HepG2 (cell line): Measurements from ENCODE around the gene FFAR1. TPM values are rescaled to one million over a fixed set of nuclear protein-coding genes. Genes with fewer than 3 reads are reported as not detected.

Experiments used
- AHDC1 ChIP-seq: sonication (generic); formaldehyde crosslinking; IDR thresholded peaks from 2 replicates; pipeline ENCODE4 v1.5.1; 2020; ENCODE audit warnings: mild to moderate bottlenecking, missing genetic modification reagents, borderline replicate concordance
- BRF2 ChIP-seq: sonication (generic); formaldehyde crosslinking; IDR thresholded peaks from 2 replicates; pipeline ENCODE4 v1.8.1; 2022; ENCODE audit warnings: mild to moderate bottlenecking, missing genetic modification reagents
- CEBPB ChIP-seq: IDR thresholded peaks from 2 replicates; pipeline ENCODE4 v1.6.1; 2011; ENCODE audit warnings: low read depth, low read length, improper control_type of control experiment, borderline replicate concordance
- CEBPG ChIP-seq: IDR thresholded peaks from 2 replicates; pipeline ENCODE4 v1.6.1; 2016
- ELF3 ChIP-seq: IDR thresholded peaks from 2 replicates; pipeline ENCODE4 v1.6.1; 2016; ENCODE audit warnings: missing genetic modification reagents, missing compliant biosample characterization
- PPARG ChIP-seq: conservative IDR thresholded peaks from 2 replicates; pipeline ENCODE4 v1.6.1; 2016; ENCODE audit warnings: missing biosample characterization, missing genetic modification reagents
- SALL2 ChIP-seq: sonication (generic); formaldehyde crosslinking; IDR thresholded peaks from 2 replicates; pipeline ENCODE4 v1.8.1; 2023; ENCODE audit warnings: mild to moderate bottlenecking, missing genetic modification reagents, inconsistent platforms
- SMYD3 ChIP-seq: sonication (generic); formaldehyde crosslinking; IDR thresholded peaks from 2 replicates; pipeline ENCODE4 v1.8.1; 2023; ENCODE audit warnings: mild to moderate bottlenecking, missing genetic modification reagents
- THAP9 ChIP-seq: sonication (generic); formaldehyde crosslinking; IDR thresholded peaks from 2 replicates; pipeline ENCODE4; 2020; ENCODE audit warnings: missing genetic modification reagents, mild to moderate bottlenecking, borderline replicate concordance
- YY1 ChIP-seq: IDR thresholded peaks from 2 replicates; pipeline ENCODE4 v1.6.1; 2011; ENCODE audit warnings: low read length, low read depth, moderate library complexity, mild to moderate bottlenecking; ENCODE audit not compliant: insufficient read depth, insufficient replicate concordance
- ZBTB33 ChIP-seq: sonication (generic); formaldehyde crosslinking; IDR thresholded peaks from 2 replicates; pipeline ENCODE4 v1.4.0; 2020; ENCODE audit warnings: missing genetic modification reagents
- ZNF430 ChIP-seq: sonication (generic); formaldehyde crosslinking; IDR thresholded peaks from 2 replicates; pipeline ENCODE4 v1.9.0; 2021; ENCODE audit warnings: mild to moderate bottlenecking, missing genetic modification reagents
- ZNF670 ChIP-seq: sonication (generic); formaldehyde crosslinking; IDR thresholded peaks from 2 replicates; pipeline ENCODE4 v1.8.0; 2022; ENCODE audit warnings: mild to moderate bottlenecking, missing genetic modification reagents, borderline replicate concordance
- ZNF777 ChIP-seq: sonication (generic); formaldehyde crosslinking; IDR thresholded peaks from 2 replicates; pipeline ENCODE4 v1.4.0; 2020; ENCODE audit warnings: missing genetic modification reagents
- polyA plus RNA-seq, 8 experiments: library from polyadenylated mRNA; depleted of rRNA in 3 of 8; stranded (reverse) in 7 of 8; unstranded in 1 of 8; fragments of >200 nt; fragmentation: Illumina TruSeq in 4 of 8; extraction: Trizol in 4 of 8; gene quantifications; 2 replicates each; pipeline versions ENCODE4 v1.2.1 to v1.2.3, GENCODE V29; 2011 to 2016; ENCODE audit warnings: low read depth in 4 of 8, missing spikeins in 1 of 8, mixed read lengths in 1 of 8; ENCODE audit not compliant: insufficient read depth in 1 of 8
- total RNA-seq, 5 experiments: library from RNA; depleted of rRNA; stranded (reverse); fragments of >200 nt; fragmentation: Illumina TruSeq; extraction: Trizol; gene quantifications; 2 replicates each; pipeline ENCODE4 v1.2.3, GENCODE V29; 2016; ENCODE audit warnings: low read depth in 1 of 5
- TF ChIP-seq, protein P1 (sequence below): sonication (generic); formaldehyde crosslinking; IDR thresholded peaks from 2 replicates; pipeline ENCODE4 v1.4.0; 2020; ENCODE audit warnings: missing genetic modification reagents

FFAR1 gene
- total and polyA plus RNA-seq, 2 of the 13 experiments (the other 11 are each of a cell fraction or from before 2014, with no cell fraction given): not detected

GRCh38 chr19:35377656-35378055 is 30.0 kb downstream of the FFAR1 start (continued):
- peak; percentile 72 for TF ChIP-seq CEBPG (CRISPR knock-in tag)
- no peak for TF ChIP-seq ZNF670 (CRISPR knock-in tag)
- TF ChIP-seq YY1: no peak
- TF ChIP-seq ZBTB33 (CRISPR knock-in tag): 0 out of 2 replicates have a peak, but pooled peaks have one; percentile 31
- TF ChIP-seq ZNF777 (CRISPR knock-in tag): no peak
- 0 out of 2 replicates have a peak, but pooled peaks have one; percentile 15 for TF ChIP-seq AHDC1 (CRISPR knock-in tag)
- TF ChIP-seq, protein P1, sequence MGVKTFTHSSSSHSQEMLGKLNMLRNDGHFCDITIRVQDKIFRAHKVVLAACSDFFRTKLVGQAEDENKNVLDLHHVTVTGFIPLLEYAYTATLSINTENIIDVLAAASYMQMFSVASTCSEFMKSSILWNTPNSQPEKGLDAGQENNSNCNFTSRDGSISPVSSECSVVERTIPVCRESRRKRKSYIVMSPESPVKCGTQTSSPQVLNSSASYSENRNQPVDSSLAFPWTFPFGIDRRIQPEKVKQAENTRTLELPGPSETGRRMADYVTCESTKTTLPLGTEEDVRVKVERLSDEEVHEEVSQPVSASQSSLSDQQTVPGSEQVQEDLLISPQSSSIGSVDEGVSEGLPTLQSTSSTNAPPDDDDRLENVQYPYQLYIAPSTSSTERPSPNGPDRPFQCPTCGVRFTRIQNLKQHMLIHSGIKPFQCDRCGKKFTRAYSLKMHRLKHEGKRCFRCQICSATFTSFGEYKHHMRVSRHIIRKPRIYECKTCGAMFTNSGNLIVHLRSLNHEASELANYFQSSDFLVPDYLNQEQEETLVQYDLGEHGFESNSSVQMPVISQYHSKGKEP (CRISPR knock-in tag): no peak
- no peak for TF ChIP-seq BRF2 (CRISPR knock-in tag)
- TF ChIP-seq SALL2: no peak
- peak; percentile 66 for TF ChIP-seq ELF3
- no peak for TF ChIP-seq PPARG (CRISPR knock-in tag)
- TF ChIP-seq SMYD3: no peak
- peak; percentile 72 for TF ChIP-seq CEBPB
- TF ChIP-seq ZNF430 (CRISPR knock-in tag): no peak
- TF ChIP-seq THAP9 (CRISPR knock-in tag): no peak
